Measurements from ENCODE around the gene CHPF.

The CHPF gene

DNA sequence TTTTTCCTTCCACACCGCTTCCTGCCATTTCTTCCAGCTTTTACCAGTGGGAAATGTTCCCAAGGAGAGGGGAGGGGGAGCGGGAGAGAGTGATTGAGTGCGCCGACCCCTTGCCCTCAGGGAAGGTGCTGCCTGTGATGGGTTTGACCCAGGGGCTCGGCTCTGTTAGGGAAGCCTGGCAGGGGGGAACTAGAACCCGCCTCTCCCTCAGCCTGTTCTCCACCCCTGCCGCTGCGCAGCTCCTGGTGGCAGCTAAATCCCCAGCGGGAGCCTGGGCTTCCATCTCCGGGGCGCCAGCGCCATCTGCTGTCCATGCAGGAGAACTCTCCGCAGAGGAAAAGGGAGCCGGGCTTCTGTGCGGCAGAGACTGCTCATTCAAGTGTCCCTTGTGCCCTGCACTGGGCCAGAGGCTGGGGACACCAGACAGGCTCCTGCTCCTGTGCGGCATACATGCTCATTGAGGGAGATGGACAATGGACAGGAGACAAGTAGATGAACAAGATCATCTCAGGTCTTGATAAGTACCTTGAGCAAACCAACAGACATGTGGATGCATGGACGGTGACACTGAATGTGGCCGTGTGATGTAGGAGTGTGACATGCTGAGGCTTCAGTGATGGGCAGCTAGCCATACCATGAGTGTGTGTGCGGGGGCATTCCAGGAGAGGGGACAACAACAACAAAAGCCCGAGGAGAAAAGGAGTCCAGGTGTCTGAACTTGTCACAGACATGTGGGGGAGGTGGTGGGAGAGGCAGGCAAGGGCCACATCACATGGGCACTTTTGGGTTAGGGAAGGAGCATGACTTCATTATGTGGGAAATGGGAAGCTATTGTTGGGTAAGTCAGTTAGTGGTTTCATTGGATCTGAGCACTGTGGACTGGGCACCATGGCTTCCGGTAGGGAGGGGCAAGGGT, 13.3 kb downstream of the CHPF start:
- DNase-seq, result peak; percentile 93

DNA sequence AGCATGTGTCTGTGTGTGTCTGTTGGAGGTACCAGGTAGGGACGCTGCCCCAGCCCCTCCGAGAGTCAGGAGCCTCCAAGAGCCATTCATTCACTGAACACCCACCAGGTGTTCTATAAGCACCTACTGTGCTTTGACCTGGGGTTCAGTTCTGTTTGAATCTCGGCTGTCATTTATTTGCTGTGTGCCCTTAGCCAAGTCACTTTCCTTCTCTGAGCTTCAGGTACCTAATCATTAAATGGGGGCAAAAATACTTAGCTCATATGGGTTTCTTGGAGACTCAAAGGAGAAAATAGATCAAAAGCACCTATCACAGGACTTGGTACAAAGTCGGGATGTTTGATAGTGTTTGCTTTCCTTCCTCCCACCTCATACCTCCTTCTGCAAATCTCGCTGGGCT, 16.1 kb downstream of the CHPF start:
- DNase-seq, result no peak

DNA sequence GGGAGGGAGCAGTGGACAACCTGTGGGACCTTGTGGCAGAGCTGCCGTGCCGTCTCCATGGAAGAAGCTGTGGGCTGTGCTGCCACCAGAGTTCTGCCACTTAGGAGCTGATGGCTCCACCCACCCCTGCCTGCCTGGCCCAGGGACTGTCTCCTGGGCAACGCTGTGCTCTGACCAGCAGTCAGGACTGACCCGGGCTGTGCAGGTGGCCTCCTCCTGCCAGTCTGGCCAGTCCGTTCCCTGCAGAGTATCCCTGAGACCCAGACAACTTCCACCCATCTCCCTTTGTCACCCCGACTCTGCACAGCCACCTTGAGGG, 16.6 kb downstream of the CHPF start:
- DNase-seq, result no peak

DNA sequence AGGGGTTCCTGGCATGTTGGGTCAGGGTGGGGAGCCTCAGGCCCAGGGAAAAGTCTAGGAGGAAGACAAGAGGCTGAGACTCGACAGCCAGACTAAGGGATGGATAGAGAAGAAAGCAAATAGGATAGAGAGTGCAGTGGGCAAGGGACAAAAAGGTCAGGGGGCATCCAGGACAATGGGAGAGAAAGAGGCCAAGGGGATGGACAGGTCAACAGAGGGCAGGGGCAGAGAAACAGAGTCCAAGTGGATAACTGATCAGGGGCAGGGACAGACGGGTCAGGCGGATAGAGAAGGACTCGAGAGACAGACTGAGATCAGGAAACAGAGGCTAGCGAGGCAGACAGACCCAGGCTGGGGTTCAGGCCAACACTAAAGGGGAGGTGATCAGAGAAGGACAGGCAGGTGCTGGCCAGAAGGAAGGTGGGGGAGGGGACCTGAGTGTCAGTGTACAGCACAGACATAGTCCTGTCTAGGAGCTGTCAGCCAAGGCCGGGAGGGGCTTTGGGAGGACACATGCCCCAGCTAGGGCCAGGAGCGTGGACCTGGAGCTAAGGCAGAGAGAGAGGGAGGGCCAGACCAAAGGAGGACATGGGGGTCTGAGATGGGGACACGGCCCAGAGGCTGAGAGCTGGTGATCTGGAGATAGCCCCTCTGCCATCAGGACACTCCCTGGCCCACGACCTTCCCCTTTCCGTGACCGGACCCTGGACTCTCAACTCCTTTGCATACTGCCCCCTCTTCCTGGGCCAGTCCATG, 17.1 kb downstream of the CHPF start:
- no peak for DNase-seq

DNA sequence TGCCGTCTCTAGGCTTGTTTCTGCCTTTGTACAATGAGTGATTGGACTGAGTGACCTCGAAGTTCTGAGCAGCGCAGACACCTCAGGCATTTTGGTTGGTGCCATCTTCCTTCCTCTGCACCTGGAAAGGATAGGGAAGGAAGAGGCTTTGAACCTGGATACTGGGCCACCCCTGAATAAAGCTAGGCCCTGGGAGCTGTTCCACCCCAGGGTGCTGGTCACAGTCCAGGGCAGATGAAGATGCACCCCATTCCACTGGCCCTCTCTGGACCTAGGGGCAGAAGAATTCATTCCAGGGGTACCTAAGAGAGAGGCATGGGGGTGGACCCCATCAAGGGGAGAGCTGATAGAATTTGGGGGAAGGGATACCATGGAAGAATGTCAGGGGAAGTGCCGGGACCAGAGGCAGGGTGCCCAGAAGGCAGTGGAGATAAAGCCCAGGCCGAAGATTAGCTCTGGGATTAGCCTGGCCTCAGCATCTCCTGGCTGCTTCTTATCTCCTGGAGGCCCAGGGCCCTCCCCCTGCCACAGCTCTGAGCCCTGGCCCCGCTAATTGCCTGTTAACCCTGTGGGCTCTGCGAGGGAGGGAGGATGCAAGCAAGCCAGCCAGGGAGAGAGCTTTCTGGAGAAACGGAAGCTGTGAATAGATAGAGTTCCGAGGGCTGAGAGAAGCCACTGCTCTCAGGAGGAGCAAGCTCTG, 17.9 kb downstream of the CHPF start:
- DNase-seq, result no peak

DNA sequence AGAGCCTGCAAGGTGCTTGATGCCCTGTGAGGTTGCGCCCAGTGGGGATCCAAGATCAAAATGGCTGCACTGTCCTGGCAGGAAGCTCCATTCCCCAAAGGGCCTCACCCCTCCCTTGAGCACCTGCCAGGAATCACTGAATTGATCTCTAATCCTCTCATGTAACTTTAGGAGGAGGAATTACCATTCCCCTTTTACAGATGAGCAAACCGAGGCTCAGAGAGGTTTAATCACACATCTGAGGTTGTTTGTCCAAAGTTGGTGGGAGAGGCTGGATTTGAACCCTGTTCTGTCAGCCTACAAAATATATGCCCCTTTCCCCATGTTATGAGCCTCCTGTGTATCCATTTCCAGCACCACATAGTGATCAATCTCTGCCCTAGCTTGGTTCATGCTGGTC, 18.8 kb downstream of the CHPF start:
- no peak for DNase-seq

DNA sequence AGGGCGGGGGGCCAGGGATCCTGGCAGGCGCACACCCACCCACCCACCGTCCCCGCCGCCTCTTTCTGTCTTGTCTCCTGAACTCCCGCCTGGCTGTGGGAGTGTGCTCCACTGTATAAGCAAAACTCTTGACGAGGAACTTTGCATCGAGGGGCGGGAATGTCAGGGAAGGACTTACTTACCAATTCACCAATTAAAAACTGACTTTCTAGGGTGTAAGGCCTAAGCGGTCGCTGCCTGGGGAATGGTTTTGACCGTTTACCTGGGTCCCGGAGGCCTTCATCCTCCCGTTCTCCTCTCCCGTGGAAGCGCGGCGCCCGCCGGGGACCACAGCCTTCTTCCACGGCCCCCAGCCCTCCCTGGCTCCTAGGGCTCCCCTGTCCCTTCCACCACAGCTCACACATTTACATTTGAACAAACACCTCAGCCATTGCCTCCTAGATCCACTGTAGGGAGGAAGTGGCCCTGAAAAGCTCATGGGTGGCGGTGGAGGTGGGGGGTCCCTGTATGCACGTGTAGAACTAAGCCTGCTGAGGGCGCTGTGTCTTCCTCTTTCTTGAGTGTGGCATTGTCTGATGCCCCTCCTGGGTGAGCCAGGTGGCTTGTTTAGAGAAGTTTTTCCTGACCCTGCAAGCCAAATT, 20.5 kb downstream of the CHPF start:
- no peak for DNase-seq

DNA sequence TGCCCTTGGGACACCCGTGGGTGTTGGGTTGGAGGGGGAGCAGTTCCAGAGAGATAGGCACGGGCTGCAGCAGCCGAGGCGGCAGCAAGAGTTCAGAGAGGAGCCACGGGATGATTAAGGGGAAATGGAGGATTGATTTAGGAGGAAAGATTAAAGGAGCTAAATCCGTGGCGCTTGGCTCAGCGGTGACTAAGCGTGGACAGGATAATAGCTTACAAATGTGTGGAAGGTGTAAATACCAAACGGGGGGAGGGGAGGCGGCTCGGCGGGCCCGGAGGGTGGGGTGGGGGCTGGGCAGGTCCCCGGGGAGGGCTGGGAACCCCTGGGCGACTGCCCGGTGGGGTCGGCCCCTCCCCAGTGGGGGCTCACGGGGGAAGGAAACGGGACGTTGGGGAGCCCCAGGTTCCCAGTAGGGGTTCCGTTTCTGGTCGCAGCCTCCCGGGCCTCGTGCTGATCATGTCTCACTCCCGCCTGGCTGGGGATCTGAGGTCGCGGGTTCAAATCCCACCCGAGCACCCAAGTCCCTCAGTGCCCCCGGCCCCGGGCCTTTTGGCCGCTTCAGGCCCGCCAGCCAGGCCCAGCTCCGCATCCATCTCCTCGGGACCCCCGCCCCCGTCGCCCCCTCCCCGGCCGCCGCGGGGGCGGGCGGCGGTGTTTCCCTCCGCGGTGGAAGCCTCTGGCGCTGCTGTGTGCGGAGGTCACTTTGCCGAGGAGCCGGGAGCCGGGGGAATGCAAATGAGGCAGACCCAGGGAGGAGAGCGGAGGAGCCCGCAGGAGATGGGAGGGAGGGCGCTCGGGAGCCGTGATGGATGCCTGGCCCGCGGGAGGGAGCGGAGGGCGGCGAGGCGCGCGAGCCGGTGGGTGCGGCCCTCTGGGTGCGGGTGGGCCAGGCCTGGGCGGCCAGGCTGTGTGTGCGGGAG, 21.2 kb downstream of the CHPF start:
- DNase-seq, result no peak

DNA sequence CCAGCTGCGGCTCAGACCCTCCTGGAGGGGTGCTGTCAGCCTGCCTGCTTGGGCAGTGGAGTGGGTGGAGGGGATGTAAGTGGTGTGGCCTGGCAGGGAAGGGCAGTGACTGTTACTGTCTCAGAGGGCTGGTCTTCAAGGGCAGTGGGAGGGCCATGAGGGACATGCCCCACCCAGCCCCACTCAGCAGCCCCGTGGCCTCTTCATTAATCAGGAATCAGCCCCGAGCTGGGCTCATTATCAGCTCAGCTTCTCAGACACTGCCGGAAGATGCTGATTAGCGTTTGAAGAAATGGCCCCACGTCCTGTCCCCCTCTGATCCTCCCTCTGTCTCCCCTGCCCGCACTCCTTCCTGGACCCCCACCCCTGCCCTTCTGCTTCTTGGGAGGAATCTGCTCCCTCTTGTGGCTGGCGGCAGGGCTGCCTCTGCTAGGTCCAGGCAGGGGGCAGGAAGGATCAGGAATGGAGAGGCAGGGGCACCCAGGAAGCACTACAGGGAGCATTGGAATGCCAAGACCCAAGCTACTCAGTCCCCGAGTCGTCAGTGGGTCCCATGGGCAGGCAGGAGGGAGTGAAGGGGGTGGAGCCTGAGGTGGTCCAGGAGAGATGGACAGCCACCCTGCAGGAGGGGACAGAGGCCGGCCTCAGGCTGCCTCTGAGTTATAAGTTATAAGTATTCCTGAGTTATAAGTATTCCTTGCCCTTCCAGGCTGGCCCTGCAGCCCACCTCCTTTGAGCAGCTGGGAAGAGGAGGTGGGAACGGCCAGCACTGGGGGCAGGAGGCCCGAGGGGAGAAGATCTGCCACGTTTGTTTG, 22.3 kb downstream of the CHPF start:
- DNase-seq, result no peak

DNA sequence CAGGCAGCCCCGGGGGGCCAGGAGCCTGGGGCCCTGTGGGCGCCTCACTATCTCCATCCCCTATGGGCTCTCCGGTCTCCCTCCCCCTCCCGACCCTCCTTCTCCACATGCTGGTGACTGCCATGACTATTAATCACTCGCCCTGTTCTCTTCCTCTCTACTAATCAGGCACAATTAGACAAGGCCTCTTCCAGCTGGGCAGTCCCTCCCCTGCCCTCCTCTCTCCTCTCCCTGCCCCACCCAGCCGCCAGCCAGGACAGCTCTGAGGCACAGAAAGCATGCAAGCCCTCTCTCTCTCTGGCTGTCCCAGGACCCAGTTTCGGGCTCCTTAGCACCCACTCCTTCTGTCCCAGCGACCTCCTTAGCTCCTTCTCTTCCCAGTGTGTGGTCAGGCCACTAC, 23.5 kb downstream of the CHPF start:
- DNase-seq, result no peak

DNA sequence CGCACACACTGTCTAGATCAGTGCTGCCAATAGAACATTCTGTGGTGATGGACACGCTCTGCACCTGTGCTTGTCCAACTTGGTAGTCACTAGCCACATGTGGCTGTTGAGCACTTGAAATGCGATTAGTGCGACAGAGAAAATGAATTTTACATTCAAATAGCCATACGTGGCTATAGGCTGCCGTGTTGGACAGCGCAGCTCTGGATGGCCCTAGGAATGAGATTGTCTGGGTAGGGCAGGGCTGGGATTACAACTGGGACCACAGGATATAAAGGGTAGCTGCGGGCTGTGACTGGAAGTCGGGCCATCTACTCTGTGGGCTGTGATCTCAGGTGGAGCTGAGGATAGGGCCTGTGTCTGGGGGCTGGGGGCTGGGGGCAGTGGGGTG, 24.1 kb downstream of the CHPF start:
- no peak for DNase-seq

DNA sequence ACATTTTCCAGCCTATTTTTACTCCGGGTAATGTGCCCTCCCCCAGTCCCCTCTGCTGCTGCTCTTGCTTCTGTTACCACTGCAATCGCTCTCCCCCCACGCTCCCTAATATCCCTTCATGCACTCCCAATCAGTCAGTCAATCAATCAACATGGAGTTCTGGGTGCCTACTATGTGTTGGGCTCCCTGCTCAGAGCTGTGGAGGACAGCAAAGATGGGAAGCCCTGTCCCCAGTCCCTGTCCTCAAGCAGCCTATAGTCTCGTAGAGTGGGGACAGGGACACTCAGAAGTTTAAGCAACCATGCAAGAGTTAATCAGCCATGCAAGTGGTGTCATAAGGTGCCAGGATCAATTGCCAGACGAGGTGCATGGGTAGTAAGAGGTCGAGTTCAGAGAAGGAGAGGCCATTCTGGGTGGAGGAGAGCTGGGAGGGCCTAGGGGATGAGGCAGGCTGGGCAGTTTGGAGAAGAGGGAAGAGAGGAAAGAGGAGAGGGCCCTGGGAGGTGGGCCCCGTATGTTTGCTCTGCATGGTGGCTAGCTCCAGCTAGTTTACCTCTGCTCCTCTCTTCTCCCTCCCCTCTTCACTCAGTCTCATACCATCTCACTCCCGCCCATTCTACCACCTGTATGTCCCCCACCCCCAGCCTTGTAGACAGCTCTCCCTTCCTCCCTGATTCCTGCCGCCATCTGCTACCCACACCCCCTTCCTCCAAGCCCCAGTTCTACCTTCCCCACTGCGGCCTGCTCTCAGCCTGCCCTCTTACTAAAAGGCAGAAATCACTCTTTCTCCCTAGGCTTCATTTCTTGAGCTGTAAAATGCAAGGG, 25.4 kb downstream of the CHPF start:
- DNase-seq, result no peak

DNA sequence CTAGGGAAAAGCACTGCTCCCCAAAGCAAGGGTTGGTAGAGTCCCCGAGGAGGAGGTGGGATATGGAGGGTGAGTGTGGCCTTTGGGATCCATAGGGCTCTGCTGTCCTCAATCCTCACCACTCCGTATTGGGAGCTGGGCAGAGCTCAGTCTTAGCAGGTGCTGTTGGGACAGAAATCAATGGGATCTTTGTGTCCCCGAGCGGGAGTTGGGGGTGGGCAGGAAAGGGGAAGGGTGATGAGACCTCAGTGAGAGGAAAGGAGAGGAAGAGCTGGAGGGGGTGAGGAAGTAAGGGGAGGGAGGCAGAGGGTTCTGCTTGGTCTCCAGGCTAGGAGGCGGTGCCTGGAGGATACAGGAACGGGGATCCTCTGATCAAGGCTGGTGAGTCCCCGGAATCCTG, 26.7 kb downstream of the CHPF start:
- no peak for DNase-seq

DNA sequence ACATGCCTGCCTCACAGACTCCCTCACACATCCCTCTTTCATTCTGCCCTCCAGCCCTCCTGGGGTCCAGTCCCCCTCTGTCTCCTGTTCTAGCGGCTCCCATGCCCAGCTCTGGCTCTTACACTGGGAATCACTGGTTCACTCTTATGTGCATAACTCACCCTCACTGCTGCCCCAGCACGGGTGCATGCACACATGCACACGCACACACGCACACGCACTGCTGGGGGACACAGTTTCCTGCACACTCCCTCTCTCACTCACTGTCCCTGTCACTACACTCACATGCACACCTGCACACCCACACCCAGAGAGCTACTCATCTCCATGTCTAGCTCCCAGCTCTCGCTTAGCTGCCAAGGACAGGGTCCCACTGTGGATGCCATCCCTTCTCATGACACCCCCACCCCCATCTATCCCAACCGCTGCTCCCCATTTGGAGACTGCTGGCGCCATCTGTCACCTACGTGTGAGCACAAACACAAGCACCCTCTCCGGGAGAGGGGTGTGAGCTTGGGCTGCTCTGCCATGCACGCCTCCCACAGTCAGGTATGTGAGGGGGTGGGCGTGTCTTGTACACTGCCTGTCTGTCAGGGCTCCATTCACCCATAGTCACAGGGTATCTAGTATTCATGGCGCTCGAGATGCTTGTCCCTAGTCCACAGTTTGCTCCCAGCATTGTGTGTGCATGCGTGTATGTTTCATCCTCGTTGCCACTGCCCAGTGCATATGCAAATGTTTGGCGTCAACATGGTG, 27.6 kb downstream of the CHPF start:
- DNase-seq, result no peak

DNA sequence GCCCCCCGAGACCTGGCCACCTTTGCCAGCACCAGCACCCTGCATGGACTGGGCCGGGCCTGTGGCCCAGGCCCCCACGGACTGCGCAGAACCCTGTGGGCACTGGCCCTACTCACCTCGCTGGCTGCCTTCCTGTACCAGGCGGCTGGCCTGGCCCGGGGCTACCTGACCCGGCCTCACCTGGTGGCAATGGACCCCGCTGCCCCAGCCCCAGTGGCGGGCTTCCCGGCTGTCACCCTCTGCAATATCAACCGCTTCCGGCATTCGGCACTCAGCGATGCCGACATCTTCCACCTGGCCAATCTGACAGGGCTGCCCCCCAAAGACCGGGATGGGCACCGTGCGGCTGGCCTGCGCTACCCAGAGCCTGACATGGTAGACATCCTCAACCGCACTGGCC, 28.8 kb downstream of the CHPF start:
- DNase-seq, result no peak

DNA sequence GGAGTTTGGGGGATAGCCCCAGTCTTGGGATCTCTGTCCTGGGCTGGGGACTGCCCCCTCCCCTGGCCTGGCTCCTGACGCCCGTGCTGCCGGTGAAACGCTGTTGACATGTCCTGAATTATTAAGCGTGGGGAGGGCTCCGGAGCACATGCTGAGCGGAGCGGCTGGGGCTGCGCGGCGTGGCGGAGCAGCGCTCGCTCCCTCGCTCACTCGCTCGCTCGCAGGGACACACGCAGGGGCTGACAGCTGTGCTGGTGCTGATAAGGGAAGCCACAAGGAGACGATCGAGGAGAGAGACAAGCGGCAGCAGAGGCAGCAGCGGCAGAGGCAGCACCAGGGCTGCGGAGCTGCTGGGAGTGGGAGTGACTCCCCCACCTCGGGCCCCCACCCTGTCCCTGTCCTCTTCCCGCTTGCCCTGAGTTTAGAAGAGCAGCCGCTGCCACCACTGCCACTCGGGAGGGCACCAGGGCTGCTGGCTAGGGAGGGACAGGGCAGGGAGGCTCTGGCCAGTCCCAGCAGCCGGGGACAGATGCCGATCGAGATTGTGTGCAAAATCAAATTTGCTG, 29.3 kb downstream of the CHPF start, which contains the start of gene ASIC4:
Gene ASIC4, plus strand, starts transcription at position 287 of the 566 bp plus-strand sequence. Its CDS starts 243 bp downstream, at position 530.
- DNase-seq, result no peak

DNA sequence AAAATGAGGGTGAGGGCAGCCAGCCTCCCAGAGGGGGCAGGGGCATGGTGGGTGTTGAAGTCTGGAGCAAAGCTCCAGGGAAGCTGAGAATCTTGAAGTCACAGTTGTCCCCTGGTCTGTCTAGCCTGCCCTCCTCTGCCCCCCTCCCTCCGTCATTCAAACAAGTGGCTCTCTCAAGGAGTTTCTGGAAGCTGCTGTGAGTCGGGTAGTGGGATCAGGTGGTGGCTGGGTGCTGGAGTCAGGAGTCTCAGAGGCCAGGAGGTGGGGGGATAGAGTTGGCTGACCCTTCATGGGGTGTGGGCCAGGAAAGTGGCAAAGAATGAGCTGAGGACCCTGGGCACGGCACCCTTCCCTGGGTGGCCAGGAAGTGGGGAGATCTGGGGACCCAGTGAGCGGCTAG, 29.8 kb downstream of the CHPF start:
- no peak for DNase-seq

DNA sequence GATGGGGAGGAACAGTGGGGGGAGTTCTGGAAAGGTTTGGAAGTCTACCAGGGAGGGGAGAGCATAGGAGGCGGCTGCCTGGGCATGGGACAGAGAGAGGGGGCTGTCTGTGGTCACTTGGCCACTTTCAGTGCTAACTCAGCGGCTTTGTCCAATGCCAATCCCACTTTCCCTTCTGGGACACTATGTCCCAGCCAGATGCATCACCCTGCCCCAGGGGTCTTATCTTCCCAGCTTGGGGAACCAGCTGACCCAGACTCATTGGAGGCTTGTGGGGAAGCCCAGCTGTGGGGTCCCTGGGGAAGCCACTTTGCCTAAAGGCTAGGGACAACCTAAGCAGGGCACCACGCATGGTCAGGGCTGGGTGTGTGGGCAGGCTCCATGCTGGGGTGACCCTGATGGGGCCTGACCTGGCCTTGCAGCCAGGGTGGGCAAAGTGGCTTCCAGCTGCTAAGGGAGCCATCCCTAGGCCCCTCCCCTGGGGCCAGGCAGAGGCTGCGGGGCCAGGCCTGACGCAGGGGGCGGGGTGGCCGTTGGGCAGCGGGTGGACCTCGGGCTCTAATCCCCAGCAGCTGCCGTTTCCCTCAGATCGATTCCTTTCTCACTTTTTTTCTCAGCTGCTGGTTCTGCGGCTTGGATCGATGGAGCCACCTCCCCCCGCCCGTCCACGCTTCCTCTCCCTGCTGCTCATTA, 30.9 kb downstream of the CHPF start:
- no peak for DNase-seq

Data from activated effector memory CD4-positive, alpha-beta T cell treated with anti-CD3 and anti-CD28 coated beads, Interleukin-2, amount 50 U/mL, for 16 hours (primary cell).